GM12892 (cell line): ENCODE data around the gene CLIC5.

Experiments
- DNase-seq: peaks from one replicate; pipeline ENCODE4 v3.0.0; 2011; ENCODE audit not compliant: insufficient read length
- FAIRE-seq: peaks from 2 replicates; lab custom pipeline; 2011; peaks lifted over from hg19 to GRCh38; lab: Jason Lieb, UNC
- POLR2A ChIP-seq: IDR thresholded peaks from 2 replicates; pipeline ENCODE4 v1.6.1; 2011; ENCODE audit warnings: low read depth, low read length, control low read depth
- POLR2AphosphoS5 ChIP-seq: IDR thresholded peaks from 2 replicates; pipeline ENCODE4 v1.6.1; 2011; ENCODE audit warnings: low read depth, low read length, control low read depth
- TAF1 ChIP-seq: IDR thresholded peaks from 2 replicates; pipeline ENCODE4 v1.6.1; 2011; ENCODE audit warnings: low read depth, mild to moderate bottlenecking, control low read depth, low read length, borderline replicate concordance

The CLIC5 gene

DNA sequence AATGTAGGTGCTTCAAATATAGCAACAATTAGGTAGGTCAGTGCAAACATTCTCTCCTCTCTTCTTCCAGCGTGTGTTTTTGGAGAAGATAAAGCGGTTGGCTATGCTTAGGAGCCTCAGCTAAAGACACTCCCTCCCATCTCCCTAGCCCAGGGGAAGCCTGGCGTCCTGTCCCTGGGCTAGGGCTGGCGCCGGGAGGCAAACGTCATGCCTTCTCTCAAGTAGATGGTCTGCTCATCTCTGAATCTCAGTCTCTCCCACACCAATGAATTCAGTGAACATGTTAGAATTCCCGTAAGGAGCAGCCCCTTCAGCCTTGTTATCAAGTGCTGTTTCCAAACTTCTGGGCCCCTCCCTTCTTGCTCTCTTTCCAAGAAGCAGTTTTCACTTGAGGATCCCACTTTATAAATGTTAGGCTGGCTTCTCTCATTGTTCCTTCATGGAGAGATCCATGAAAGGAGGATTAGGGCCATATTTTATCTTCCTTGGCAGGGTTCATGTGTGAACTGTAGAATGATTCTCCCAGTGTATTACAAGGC lies 142.8 kb downstream of the CLIC5 start:
- DNase-seq: no peak
- FAIRE-seq: no peak
- TF ChIP-seq TAF1 (no peak), POLR2A (no peak), POLR2AphosphoS5 (no peak)

DNA sequence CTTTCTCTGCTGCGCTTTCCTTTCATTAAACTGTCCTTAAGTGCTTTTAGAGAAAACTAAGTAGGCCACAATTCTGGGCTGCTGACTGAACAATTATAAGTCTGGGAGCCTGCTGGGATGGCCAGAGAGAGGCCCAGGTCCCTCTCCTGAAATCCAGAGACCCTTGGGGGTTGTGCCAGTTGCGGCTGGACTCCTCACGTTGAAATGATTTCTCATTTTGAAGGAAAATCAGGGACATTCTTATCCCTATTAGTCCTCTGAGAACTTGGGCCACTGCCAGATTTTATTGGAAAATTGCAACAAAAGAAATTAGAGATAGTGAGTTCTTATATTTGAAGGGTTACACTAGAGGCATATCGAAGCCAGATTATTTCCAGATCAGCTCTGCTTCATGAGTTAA lies 145.1 kb downstream of the CLIC5 start:
- TF ChIP-seq POLR2A (no peak), POLR2AphosphoS5 (no peak), TAF1 (no peak)
- FAIRE-seq (no peak), DNase-seq (no peak)

GRCh38 chr6:45864651-45865050 lies 151.0 kb downstream of the CLIC5 start:
- FAIRE-seq: no peak
- no peak for DNase-seq
- TF ChIP-seq POLR2AphosphoS5: no peak
- TF ChIP-seq POLR2A: no peak
- TF ChIP-seq TAF1: no peak

- FAIRE-seq (no peak), DNase-seq (no peak)
- no peak for TF ChIP-seq POLR2AphosphoS5
- TF ChIP-seq TAF1: no peak
- TF ChIP-seq POLR2A: no peak
Measured at GRCh38 chr6:45858691-45859090, 157.0 kb downstream of the CLIC5 start.

GRCh38 chr6:45857827-45858226 lies 157.8 kb downstream of the CLIC5 start:
- no peak for FAIRE-seq
- DNase-seq: no peak
- TF ChIP-seq POLR2AphosphoS5: no peak
- TF ChIP-seq TAF1: no peak
- TF ChIP-seq POLR2A: no peak

- TF ChIP-seq TAF1 (no peak), POLR2A (no peak), POLR2AphosphoS5 (no peak)
- DNase-seq: no peak
- no peak for FAIRE-seq
Measured at GRCh38 chr6:45855642-45856394, 159.8 kb downstream of the CLIC5 start.

- FAIRE-seq: no peak
- no peak for DNase-seq
- no peak for TF ChIP-seq POLR2AphosphoS5
- TF ChIP-seq TAF1: no peak
- no peak for TF ChIP-seq POLR2A
Measured at GRCh38 chr6:45854149-45854742, 161.4 kb downstream of the CLIC5 start.

DNA sequence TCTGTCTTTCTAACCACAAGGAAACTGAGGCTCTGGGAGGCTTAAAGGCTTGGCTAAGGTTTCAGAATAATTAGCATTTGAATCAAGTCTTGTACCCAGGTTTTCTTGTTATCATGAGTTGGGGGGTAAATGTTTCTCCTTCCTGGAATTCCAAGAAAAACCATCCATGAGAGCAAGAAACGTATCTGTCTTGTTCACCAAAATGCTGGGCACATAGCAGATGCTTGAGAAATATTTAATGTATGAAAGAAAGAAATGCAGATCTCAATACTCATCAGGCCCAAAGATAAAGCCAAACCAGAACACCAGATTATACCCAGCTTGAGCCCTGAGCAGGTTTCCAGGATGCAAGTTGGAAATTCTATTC lies 164.6 kb downstream of the CLIC5 start:
- FAIRE-seq (no peak), DNase-seq (no peak)
- TF ChIP-seq POLR2A: no peak

DNA sequence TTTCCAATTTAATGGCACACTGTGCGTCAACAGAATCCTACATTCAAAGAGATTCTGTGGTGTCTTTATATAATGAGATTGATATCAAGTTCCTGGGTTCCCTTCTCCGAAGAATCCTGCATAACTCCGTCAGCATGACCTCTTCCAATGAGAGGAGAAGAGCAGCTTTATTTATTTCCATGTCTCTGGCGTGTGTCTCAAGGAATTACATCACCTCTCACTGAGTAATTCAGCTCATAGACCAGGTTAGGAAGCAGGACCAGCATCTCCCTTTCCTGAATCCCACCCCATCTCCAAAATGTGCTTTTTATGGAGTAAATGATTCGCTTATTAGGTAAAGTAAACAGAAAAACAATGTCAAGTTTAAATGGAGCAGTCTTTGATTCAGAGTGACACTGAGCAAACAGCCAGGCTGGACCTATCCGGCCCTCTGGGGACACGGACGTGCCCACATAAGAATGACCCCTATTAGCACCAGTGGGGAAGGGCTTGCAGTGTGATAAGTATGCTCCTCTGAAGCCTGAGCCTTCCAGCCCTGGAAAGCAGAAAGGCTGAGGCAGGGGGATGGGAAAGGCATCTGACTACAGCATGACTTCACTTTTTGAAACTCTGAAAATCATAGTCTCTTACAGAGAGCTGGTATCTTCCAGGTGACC lies 165.2 kb downstream of the CLIC5 start:
- DNase-seq: no peak
- no peak for FAIRE-seq
- TF ChIP-seq POLR2A (no peak), TAF1 (no peak)

- DNase-seq (no peak), FAIRE-seq (no peak)
- no peak for TF ChIP-seq POLR2A
Measured at GRCh38 chr6:45845567-45845966, 170.1 kb downstream of the CLIC5 start.

DNA sequence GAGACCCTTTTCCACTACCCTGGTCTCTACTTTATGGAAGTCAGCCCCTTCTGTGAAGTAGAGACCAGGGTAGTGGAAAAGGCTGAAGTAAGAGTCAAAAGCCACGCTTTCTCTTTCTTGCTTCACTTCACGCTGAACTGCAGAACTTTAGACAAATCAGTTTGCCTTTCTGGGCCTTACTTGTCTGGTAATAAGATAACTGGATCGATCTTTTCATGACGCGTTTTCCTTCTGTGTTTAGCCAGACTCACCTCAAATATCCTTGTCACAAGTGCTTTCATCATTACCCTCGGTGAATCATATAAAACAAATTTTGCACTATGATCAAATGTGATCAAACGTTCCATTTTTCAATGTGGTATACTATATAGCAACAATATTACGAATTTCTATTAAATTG lies 170.7 kb downstream of the CLIC5 start:
- FAIRE-seq: no peak
- DNase-seq: no peak
- TF ChIP-seq POLR2A (no peak), TAF1 (no peak), POLR2AphosphoS5 (no peak)
